HG03575 (cell line): Measurements from ENCODE around the gene ACSF3.
"Not testable (repeated sequence)": the region's sequence is repeated elsewhere in the genome, so short reads cannot be mapped to it uniquely, and the experiment has no call there.

ENCODE experiments used
- ATAC-seq: cut with Tn5 transposase; IDR thresholded peaks from one replicate; pipeline ENCODE4 v1.9.1; 2021; ENCODE audit not compliant: unreplicated experiment, insufficient number of reproducible peaks, low FRiP score; ENCODE audit errors: extremely low read depth

The ACSF3 gene

GRCh38 chr16:89191033-89191900, 97.6 kb downstream of the ACSF3 start:
- ATAC-seq, result no peak

- ATAC-seq, result no peak
Observed at GRCh38 chr16:89191901-89192185, 98.2 kb downstream of the ACSF3 start.

DNA sequence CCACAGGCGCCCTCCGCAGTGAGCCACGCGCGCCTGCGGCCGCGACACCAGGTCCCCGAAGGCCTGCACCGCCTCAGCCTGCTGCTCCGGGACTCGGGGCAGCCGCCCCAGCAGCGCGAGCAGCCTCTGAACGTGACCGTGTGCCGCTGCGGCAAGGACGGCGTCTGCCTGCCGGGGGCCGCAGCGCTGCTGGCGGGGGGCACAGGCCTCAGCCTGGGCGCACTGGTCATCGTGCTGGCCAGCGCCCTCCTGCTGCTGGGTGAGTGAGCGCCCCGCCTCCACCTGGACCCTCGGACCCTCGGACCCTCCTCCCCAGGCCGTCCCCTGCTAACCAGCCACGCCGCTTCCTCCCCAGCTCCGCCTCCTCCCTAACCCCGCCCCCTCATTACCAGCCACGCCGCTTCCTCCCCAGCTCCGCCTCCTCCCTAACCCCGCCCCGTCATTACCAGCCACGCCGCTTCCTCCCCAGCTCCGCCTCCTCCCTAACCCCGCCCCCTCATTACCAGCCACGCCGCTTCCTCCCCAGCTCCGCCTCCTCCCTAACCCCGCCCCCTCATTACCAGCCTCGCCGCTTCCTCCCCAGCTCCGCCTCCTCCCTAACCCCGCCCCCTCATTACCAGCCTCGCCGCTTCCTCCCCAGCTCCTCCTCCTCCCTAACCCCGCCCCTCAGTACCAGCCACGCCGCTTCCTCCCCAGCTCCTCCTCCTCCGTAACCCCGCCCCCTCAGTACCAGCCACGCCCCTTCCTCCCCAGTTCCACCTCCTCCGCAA, 98.7 kb downstream of the ACSF3 start:
- not testable (repeated sequence) for ATAC-seq

DNA sequence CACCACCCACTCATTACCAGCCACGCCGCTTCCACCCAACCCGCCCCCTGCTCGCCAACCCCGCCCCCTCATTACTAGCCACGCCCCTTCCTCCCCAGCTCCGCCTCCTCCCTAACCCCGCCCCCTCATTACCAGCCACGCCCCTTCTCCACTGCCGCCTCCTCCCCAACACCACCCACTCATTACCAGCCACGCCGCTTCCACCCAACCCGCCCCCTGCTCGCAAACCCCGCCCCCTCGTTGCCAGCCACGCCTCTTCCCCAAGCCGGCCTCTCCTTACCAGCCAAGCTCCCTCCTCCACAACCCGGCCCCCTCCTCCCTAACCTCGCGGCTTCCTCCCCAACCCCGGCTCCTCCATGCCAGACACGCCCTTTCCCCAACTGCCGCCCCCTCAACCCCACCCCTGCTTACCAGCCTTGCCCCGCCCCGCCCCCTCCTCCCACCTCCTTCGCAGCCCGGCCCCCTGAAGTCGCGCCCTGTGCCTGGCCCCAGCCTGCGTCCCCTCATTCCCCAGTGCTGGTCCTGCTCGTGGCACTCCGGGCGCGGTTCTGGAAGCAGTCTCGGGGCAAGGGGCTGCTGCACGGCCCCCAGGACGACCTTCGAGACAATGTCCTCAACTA, 99.4 kb downstream of the ACSF3 start:
- no peak for ATAC-seq

GRCh38 chr16:89193576-89194293, 100.1 kb downstream of the ACSF3 start:
- no peak for ATAC-seq

DNA sequence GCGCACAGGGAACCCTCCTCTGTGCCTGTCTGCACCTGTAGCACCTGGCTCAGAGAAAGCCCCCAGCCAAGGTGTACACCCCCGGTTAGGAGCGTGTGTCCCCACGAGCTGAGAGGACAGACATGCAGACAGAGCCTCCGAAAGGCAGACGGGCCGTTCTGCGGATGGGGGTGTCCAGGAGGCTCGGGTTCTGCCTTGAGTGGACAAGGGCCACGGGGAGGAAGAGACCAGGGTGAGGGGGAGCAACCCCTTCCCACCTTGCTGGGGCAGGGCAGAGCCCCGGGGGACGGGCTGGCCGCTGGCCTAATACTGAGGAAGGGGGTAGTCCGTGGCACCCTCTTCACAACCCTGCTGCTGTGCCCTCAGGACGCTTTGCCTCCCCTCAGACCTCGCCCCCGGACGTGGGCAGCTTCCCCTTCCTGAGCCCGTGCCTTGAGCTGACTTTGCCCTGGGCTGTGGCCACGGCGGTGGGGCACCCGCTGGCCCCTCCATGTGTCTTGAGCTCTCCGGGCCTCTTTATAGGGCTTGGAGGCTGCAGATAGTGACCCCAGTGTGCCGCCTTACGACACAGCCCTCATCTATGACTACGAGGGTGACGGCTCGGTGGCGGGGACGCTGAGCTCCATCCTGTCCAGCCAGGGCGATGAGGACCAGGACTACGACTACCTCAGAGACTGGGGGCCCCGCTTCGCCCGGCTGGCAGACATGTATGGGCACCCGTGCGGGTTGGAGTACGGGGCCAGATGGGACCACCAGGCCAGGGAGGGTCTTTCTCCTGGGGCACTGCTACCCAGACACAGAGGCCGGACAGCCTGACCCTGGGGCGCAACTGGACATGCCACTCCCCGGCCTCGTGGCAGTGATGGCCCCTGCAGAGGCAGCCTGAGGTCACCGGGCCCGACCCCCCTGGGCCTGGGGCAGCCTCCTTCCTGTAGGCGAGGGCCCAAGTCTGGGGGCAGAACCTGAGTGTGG, 101.0 kb downstream of the ACSF3 start:
- ATAC-seq, result no peak

DNA sequence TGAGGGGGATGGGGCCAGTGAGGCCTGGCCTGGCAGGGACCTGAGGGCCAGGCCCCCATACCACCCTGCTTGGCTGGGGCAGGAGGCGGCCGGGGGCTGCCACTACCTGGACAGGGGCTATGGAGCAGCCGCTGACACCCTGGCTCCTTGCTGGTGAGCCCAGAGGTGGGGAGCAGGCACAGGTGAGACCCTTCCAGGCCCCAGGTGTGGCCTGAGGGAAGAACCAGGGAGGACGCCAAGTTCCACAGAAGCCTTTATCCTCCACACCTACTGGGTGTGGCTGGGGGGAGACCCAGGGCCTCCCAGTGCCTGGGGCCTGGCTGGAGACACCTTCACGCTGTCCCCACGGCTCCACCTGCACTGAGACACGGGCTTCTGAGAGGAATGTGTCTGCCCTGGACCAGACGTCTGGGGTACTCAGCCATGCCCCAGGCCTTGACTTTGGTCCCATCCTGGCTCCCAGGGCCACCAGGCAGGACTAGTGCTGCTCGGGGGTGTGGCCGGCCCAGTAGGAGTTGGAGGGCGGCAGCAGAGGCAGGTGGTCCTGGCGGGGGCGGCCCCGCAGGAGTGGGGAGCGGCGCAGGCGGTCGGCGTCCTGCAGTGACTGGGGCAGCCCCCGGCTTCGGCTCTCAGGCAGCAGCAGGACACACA, 102.0 kb downstream of the ACSF3 start:
- no peak for ATAC-seq

DNA sequence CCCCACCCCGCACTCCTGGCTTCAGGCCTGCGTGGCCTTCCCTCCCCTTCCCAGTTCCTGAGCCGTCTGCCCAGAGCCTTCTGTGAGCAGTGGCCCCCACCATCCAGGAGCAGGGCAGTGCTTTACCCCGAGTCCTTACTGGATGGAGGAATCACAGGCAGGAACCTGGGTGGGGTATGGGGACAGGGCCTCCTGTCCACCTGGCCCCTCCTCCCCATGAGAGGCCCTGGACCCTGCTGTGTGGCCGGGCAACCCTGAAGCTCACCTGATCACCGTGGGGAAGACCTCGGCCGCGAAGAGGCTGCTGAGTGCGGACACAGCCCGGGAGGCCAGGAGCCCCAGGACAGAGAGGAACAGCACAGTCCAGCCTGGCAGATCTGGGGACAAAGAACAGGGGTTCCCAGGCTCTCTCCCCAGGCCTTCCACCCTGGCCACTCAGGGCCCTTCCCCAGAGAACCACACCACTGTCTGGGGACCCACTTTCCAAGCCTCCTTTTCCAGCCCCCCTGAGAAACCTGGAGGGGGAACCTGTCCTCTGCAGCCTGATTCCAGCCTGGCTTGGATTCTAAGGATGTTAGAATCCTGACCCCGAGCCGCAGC, 103.5 kb downstream of the ACSF3 start:
- ATAC-seq, result no peak

DNA sequence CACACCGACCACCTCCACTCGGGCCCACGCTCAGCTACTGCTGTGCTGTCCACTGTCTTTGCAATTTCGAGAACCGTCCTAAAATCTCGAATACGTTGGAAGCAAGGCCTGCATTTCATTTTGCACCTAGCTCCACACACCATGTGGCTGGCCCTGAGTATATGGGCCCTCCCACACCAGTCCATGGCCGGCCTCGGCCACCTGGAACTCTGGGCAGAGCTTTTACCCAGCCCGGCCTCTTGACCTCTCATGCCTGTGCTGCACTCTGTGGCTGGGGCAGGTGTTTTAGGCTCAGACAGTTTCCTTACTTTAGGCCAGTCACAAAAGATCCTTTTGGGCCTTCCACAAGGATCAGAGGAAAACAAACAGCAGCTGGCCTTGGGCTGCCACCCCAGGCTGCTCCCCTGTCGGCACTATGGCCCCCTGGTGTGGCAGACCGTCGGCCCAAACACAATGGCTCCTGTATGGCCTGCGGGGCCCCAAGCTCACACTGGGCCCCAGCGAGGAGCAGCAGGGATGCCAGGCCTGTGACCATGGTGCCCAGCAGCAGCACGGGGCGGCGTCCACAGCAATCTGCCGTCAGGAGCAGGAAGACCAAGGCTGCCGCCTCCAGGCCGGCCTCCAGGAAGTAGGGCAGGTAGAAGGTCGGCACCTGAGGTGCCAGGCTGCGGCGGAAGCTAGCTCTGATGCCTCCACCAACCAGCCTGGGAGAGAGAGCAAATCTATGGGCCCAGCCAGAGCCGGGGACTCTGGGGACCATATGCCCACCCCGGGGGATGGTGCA, 104.2 kb downstream of the ACSF3 start:
- no peak for ATAC-seq

DNA sequence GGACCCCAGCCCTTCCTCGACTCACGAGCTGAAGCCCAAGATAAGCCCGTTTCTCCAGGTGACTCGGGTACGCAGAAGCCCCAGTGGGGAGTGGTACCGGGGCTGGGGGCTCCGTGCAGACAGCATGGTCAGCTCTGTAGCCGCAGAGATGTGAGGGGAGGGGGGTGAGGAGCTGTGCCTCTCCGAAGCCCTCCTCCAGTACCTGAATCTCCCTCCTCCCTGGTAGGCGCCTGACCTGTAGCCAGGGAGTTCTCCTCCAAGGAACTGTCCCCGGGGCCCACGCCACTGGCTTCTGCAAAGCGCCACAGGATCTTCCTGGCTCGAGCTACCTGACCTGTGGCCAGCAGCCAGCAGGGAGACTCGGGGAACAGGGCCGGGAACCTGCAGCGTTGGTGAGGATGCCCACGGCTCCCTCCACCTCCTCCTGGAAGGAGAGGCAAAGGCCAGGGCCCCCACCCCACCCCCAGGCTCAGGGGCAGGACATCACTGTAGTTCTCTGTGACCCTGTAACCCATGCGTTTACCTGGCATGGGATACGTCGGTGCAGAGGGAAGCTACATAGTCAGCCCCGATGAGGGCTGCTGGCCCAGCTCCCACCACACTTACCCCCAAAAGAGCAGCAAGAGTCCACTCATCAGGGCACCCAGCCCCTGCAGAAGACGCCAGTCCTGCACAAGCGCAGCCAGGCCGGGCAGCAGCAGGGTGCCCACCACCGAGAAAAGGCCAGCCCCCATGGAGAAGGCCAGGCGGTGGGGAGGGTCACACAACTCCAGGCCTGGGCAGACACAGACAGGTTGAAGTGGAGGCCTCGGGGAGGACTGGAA, 105.0 kb downstream of the ACSF3 start:
- no peak for ATAC-seq

DNA sequence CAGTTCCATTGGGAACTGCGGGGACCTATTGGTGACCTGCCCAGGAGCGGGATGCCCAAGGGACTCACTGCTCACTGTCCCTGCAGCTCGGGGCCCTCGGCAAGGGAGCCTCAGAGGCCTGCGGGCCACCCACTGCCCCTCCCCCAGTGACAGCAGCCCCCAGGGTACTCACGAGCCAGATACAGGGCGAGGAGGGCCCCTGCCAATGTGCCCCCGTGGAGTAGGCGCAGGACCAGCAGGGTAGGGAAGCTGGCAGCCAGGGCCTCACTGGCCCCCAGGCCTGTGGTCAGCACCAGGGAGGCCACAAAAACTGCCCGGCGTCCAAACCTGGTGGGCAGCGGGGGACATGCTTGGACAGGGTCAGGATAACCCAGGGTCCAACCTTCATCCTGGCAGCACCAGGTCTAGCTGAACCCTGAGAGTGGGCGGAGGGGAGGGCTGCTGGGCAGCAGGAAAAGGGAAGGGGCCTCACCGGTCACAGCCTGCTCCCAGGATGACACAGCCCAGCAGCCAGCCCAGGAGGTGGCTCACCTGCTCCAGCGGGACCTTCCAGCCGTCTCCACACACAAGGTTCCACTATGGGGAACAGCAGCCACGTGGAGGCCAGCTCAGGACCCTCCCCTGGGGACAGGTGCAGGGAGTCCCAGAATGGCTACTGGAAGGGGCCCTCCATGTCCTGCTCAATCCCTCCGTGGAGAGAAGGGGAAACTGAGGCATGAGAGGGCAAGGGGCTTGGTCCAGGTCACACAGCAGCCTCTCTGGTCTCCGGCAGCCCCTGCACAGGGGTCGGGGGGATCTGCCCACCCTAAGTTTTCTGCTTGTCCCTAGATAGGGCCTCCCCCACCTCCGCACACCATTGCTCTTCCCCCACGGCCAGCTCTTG, 105.8 kb downstream of the ACSF3 start:
- ATAC-seq, result no peak

- no peak for ATAC-seq
Observed at GRCh38 chr16:89200124-89200849, 106.6 kb downstream of the ACSF3 start, which contains the start of gene SLC22A31. TSS of gene SLC22A31 (minus strand) at chr16:89200537. CDS start at chr16:89200501, 36 bp downstream.

- ATAC-seq, result no peak
Observed at GRCh38 chr16:89200850-89201411, 107.3 kb downstream of the ACSF3 start.
